ENCODE results near the gene PLCL1. TPM values are rescaled to one million over a fixed set of nuclear protein-coding genes. Genes with fewer than 3 reads are reported as not detected.

PLCL1 gene
- total and polyA plus RNA-seq, 7 donors: 4.3 to 25.4 (median 12.6) TPM

- Histone ChIP-seq H3K4me1 (peaks cover 10% of the 10 kb centered on the region), H3K4me3 (no peak overlapping the region), H3K9me3 (no peaks in the 10 kb centered on the region), H3K36me3 (ENCODE audit: insufficient read depth in 1 of 2, low read depth in 1 of 2) (no peaks in the 10 kb centered on the region), H3K27ac (no peak overlapping the region), H3K27me3 (ENCODE audit: insufficient read depth in 3 of 3, low read length in 2 of 3) (no peaks in the 10 kb centered on the region)
- DNase-seq (no peak), ATAC-seq (no peak)
- no peak for TF ChIP-seq CTCF (IDR thresholded peaks at IDR 0.05)
- 88 to 92% (median 90%) methylated on average over 1 of the region's 1 CpG for WGBS, 3 donors
- intact Hi-C loops (cut with DNase I): no loop called here
These were observed 58.0 kb downstream of the PLCL1 start for GRCh38 chr2:197862246-197862955.

GRCh38 chr2:197863744-197864143, 59.4 kb downstream of the PLCL1 start:
- Histone ChIP-seq H3K27me3 (ENCODE audit: insufficient read depth in 3 of 3, low read length in 2 of 3) (no peaks in the 10 kb centered on the region), H3K4me3 (no peak overlapping the region), H3K27ac (no peak overlapping the region), H3K36me3 (ENCODE audit: insufficient read depth in 1 of 2, low read depth in 1 of 2) (no peaks in the 10 kb centered on the region), H3K9me3 (no peaks in the 10 kb centered on the region), H3K4me1 (peaks cover 18% of the 10 kb centered on the region)
- DNase-seq: no peak
- ATAC-seq: no peak
- WGBS, 3 donors: 89 to 94% (median 89%) methylated on average over 1 of the region's 1 CpG
- TF ChIP-seq CTCF (IDR thresholded peaks at IDR 0.05): no peak
- intact Hi-C loops (cut with DNase I): no loop called here

- Histone ChIP-seq H3K9me3 (no peaks in the 10 kb centered on the region), H3K27me3 (ENCODE audit: insufficient read depth in 3 of 3, low read length in 2 of 3) (no peaks in the 10 kb centered on the region), H3K36me3 (ENCODE audit: insufficient read depth in 1 of 2, low read depth in 1 of 2) (no peaks in the 10 kb centered on the region), H3K4me1 (peaks cover 23% of the 10 kb centered on the region), H3K4me3 (no peak overlapping the region), H3K27ac (no peak overlapping the region)
- ATAC-seq (no peak), DNase-seq (no peak)
- intact Hi-C loops (cut with DNase I): loop anchor here in 1 of 2 donors (5.0 kb wide), 1 partner anchor 339 kb away; no protein-coding TSS in a partner anchor
- no peak for TF ChIP-seq CTCF (IDR thresholded peaks at IDR 0.05)
These were observed 62.1 kb downstream of the PLCL1 start for GRCh38 chr2:197866455-197866854.

- Histone ChIP-seq H3K27me3 (ENCODE audit: insufficient read depth in 3 of 3, low read length in 2 of 3) (no peaks in the 10 kb centered on the region), H3K9me3 (no peaks in the 10 kb centered on the region), H3K4me1 (peaks cover 28% of the 10 kb centered on the region), H3K27ac (no peak overlapping the region), H3K36me3 (ENCODE audit: insufficient read depth in 1 of 2, low read depth in 1 of 2) (no peaks in the 10 kb centered on the region), H3K4me3 (no peak overlapping the region)
- WGBS, 3 donors: 98 to 100% (median 99%) methylated on average over 2 of the region's 2 CpGs
- ATAC-seq: no peak
- no peak for TF ChIP-seq CTCF (IDR thresholded peaks at IDR 0.05)
- DNase-seq: no peak
- intact Hi-C loops (cut with DNase I): loop anchor here in 1 of 2 donors (5.0 kb wide), 1 partner anchor 340 kb away; no protein-coding TSS in a partner anchor
These were observed 62.6 kb downstream of the PLCL1 start for GRCh38 chr2:197867033-197867432.

- no peak for TF ChIP-seq CTCF (IDR thresholded peaks at IDR 0.05)
- H3K4me1 ChIP-seq: peaks cover 33% of the 10 kb centered on the region
- H3K9me3 ChIP-seq: no peaks in the 10 kb centered on the region
- no peaks in the 10 kb centered on the region for H3K27me3 ChIP-seq (ENCODE audit: insufficient read depth in 3 of 3, low read length in 2 of 3)
- WGBS, 3 donors: 60 to 78% (median 63%) methylated on average over 3 of the region's 3 CpGs
- ATAC-seq (no peak), DNase-seq (no peak)
- intact Hi-C loops (cut with DNase I): loop anchor here in 1 of 2 donors (5.0 kb wide), 1 partner anchor 340 kb away; no protein-coding TSS in a partner anchor
- H3K27ac ChIP-seq: no peak overlapping the region
- H3K4me3 ChIP-seq: no peak overlapping the region
- H3K36me3 ChIP-seq (ENCODE audit: insufficient read depth in 1 of 2, low read depth in 1 of 2): no peaks in the 10 kb centered on the region
These were observed 63.2 kb downstream of the PLCL1 start for GRCh38 chr2:197867624-197868023.
